ENCODE data around the gene FURIN. TPM values are rescaled to one million over a fixed set of nuclear protein-coding genes. Genes with fewer than 3 reads are reported as not detected.
"Not testable (repeated sequence)": the region's sequence is repeated elsewhere in the genome, so short reads cannot be mapped to it uniquely, and the experiment has no call there.

The FURIN gene
- total RNA-seq, 5 donors from 2014 or later (not counting 1 experiment from before 2014, with no cell fraction given): 52.8 to 74.0 (median 61.4) TPM

DNA sequence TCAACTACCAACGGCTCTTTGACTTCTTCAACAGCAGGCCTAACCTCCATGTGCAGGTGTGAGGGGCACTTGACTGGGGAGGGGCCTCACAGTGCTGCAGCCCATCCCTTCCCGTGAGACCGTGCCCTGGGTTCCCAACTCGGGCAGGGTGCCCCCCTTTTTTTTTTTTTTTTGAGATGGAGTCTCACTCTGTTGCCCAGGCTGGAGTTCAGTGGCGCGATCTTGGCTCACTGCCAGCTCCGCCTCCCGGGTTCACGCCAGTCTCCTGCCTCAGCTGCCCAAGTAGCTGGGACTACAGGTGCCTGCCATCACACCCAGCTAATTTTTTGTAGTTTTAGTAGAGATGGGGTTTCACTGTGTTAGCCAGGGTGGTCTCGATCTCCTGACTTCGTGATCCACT lies 41.1 kb downstream of the FURIN start:
- CTCF ChIA-PET: interaction anchor here in 1 of 2 donors (0.7 kb wide), 1 partner anchor 36 kb away, joined by 7 read pairs; no protein-coding TSS in a partner anchor
- H3K27me3 ChIP-seq (replicated peaks in 1 of 2; ENCODE audit: control insufficient read depth in 2 of 2, extremely low read depth in 1 of 2, insufficient read depth in 2 of 2, low read length in 1 of 2); DNase-seq; H3K4me1 Mint-ChIP-seq; H3K27ac Mint-ChIP-seq; H3K27ac ChIP-seq (ENCODE audit: low read length); H3K4me1 ChIP-seq (ENCODE audit: control insufficient read depth in 1 of 2, extremely low read depth in 1 of 2, insufficient read depth in 2 of 2, low read length in 2 of 2); H3K4me3 ChIP-seq (ENCODE audit: control insufficient read depth in 1 of 2, extremely low read depth in 1 of 2, low read length in 1 of 2); ATAC-seq (replicated peaks in 1 of 4); H3K9me3 ChIP-seq; POLR2A ChIA-PET; H3K27me3 Mint-ChIP-seq; H3K4me3 Mint-ChIP-seq; H3K9me3 Mint-ChIP-seq: not testable (repeated sequence)
- peaks cover 53 to 89% of the 10 kb centered on the region in 2 donors for H3K36me3 ChIP-seq (ENCODE audit: control insufficient read depth in 2 of 2, extremely low read depth in 1 of 2, insufficient read depth in 1 of 2, low read length in 1 of 2)
- H3K36me3 Mint-ChIP-seq: peaks cover 49% of the 10 kb centered on the region
- WGBS (ENCODE audit: insufficient coverage): 96% methylated on average over 4 of the region's 11 CpGs

DNA sequence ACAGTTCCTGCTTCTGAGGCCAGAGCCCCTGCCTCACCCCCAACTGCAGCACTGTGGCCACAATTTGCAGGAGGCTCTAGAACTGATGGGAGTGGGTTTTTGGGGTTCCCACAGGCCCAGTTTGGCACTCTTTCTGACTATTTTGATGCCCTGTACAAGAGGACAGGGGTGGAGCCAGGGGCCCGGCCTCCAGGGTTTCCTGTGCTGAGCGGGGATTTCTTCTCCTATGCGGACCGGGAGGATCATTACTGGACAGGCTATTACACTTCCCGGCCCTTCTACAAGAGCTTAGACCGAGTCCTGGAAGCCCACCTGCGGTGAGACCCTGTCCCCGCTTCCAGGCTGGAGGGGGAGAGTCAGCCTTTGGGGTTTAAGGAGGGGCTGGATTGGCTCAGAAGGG lies 41.6 kb downstream of the FURIN start:
- peaks cover 48% of the 10 kb centered on the region for H3K36me3 Mint-ChIP-seq
- no peaks in the 10 kb centered on the region for H3K9me3 Mint-ChIP-seq
- 98% methylated on average over 7 of the region's 8 CpGs for WGBS (ENCODE audit: insufficient coverage)
- H3K27ac Mint-ChIP-seq: no peak overlapping the region
- ATAC-seq (replicated peaks in 1 of 4) (no peak), DNase-seq (no peak)
- H3K4me1 Mint-ChIP-seq: peaks cover 4 to 9% (median 5%) of the 10 kb centered on the region in 3 donors
- ChIA-PET CTCF (interaction anchor here in 1 of 2 donors (0.7 kb wide), 1 partner anchor 37 kb away, joined by 7 read pairs; no protein-coding TSS in a partner anchor), POLR2A (interaction anchor here in 1 of 2 donors (0.6 kb wide), 1 partner anchor 77 kb away, joined by 3 read pairs; no protein-coding TSS in a partner anchor)
- peaks cover 53 to 92% of the 10 kb centered on the region in 2 donors for H3K36me3 ChIP-seq (ENCODE audit: control insufficient read depth in 2 of 2, extremely low read depth in 1 of 2, insufficient read depth in 1 of 2, low read length in 1 of 2)
- no peaks in the 10 kb centered on the region for H3K27me3 ChIP-seq (replicated peaks in 1 of 2; ENCODE audit: control insufficient read depth in 2 of 2, extremely low read depth in 1 of 2, insufficient read depth in 2 of 2, low read length in 1 of 2)
- H3K27me3 Mint-ChIP-seq: no peaks in the 10 kb centered on the region
- H3K4me3 Mint-ChIP-seq: no peak overlapping the region
- no peaks in the 10 kb centered on the region for H3K4me1 ChIP-seq (ENCODE audit: control insufficient read depth in 1 of 2, extremely low read depth in 1 of 2, insufficient read depth in 2 of 2, low read length in 2 of 2)
- H3K27ac ChIP-seq (ENCODE audit: low read length): no peak overlapping the region
- no peak overlapping the region for H3K4me3 ChIP-seq (ENCODE audit: control insufficient read depth in 1 of 2, extremely low read depth in 1 of 2, low read length in 1 of 2)
- H3K9me3 ChIP-seq: no peaks in the 10 kb centered on the region

DNA sequence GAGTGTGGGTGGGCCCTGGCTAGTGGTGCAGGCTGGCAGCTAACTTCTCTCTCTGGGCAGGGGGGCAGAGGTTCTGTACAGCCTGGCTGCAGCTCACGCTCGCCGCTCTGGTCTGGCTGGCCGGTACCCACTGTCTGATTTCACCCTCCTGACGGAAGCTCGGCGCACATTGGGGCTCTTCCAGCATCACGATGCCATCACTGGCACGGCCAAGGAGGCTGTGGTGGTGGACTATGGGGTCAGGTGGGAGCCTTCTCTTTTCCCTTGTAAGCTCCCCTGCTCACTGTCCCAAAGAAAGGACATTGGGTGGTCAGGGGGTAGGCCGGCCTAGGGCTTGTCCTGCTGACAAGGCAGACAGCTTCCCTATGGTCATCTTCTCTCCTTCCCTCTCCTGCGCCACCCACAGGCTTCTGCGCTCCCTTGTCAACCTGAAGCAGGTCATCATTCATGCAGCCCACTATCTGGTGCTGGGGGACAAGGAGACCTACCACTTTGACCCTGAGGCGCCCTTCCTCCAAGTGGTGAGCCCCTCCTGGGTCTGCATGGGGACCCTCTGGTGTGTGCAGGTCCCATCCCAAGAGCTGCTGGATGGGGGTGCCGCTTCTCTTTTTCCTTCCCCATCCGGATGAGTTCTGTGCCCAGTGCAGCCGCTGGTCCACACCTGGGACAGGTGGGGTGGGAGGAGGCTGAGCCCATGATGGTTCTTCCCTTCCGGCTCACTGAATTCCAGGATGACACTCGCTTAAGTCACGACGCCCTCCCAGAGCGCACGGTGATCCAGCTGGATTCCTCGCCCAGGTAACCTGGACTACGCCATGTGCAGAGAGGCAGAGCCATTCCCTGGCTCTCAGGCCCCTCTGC lies 42.3 kb downstream of the FURIN start:
- no peak overlapping the region for H3K27ac ChIP-seq (ENCODE audit: low read length)
- no peaks in the 10 kb centered on the region for H3K27me3 Mint-ChIP-seq
- no peak overlapping the region for H3K27ac Mint-ChIP-seq
- no peak overlapping the region for H3K4me3 ChIP-seq (ENCODE audit: control insufficient read depth in 1 of 2, extremely low read depth in 1 of 2, low read length in 1 of 2)
- no peaks in the 10 kb centered on the region for H3K27me3 ChIP-seq (replicated peaks in 1 of 2; ENCODE audit: control insufficient read depth in 2 of 2, extremely low read depth in 1 of 2, insufficient read depth in 2 of 2, low read length in 1 of 2)
- H3K36me3 Mint-ChIP-seq: peaks cover 48% of the 10 kb centered on the region
- H3K9me3 ChIP-seq: no peaks in the 10 kb centered on the region
- H3K4me3 Mint-ChIP-seq: no peak overlapping the region
- no peaks in the 10 kb centered on the region for H3K4me1 ChIP-seq (ENCODE audit: control insufficient read depth in 1 of 2, extremely low read depth in 1 of 2, insufficient read depth in 2 of 2, low read length in 2 of 2)
- DNase-seq (no peak), ATAC-seq (replicated peaks in 1 of 4) (no peak)
- no peaks in the 10 kb centered on the region for H3K9me3 Mint-ChIP-seq
- H3K36me3 ChIP-seq (ENCODE audit: control insufficient read depth in 2 of 2, extremely low read depth in 1 of 2, insufficient read depth in 1 of 2, low read length in 1 of 2): peaks cover 48 to 92% of the 10 kb centered on the region in 2 donors
- H3K4me1 Mint-ChIP-seq: peaks cover 0 to 3% (median under 1%) of the 10 kb centered on the region in 3 donors
- WGBS (ENCODE audit: insufficient coverage): 97% methylated on average over 15 of the region's 24 CpGs
- ChIA-PET CTCF (no interaction called here), POLR2A (interaction anchor here (0.5 to 0.6 kb wide), 2 partner anchors 36 to 76 kb away, joined by 3 to 5 read pairs; no protein-coding TSS in a partner anchor)

DNA sequence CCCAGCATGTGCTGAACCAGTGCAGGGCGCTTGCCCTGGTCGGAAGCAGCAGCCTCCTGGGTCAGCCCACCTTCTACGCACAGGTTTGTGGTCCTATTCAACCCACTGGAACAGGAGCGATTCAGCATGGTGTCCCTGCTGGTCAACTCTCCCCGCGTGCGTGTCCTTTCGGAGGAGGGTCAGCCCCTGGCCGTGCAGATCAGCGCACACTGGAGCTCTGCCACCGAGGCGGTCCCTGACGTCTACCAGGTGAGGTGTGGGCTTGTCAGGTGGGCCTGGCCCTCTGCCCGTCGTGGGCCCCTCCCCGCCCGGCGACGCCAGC lies 42.9 kb downstream of the FURIN start:
- peaks cover 44 to 91% of the 10 kb centered on the region in 2 donors for H3K36me3 ChIP-seq (ENCODE audit: control insufficient read depth in 2 of 2, extremely low read depth in 1 of 2, insufficient read depth in 1 of 2, low read length in 1 of 2)
- no peaks in the 10 kb centered on the region for H3K9me3 Mint-ChIP-seq
- 96% methylated on average over 11 of the region's 19 CpGs for WGBS (ENCODE audit: insufficient coverage)
- ATAC-seq (replicated peaks in 1 of 4): no peak
- H3K4me1 Mint-ChIP-seq: no peaks in the 10 kb centered on the region
- ChIA-PET CTCF (no interaction called here), POLR2A (interaction anchor here in 1 of 2 donors (0.5 kb wide), 1 partner anchor 35 kb away, joined by 5 read pairs; no protein-coding TSS in a partner anchor)
- peaks cover 46% of the 10 kb centered on the region for H3K36me3 Mint-ChIP-seq
- no peaks in the 10 kb centered on the region for H3K4me1 ChIP-seq (ENCODE audit: control insufficient read depth in 1 of 2, extremely low read depth in 1 of 2, insufficient read depth in 2 of 2, low read length in 2 of 2)
- H3K27ac ChIP-seq (ENCODE audit: low read length): no peak overlapping the region
- no peaks in the 10 kb centered on the region for H3K27me3 Mint-ChIP-seq
- no peak for DNase-seq
- H3K4me3 Mint-ChIP-seq: no peak overlapping the region
- no peak overlapping the region for H3K27ac Mint-ChIP-seq
- H3K27me3 ChIP-seq (replicated peaks in 1 of 2; ENCODE audit: control insufficient read depth in 2 of 2, extremely low read depth in 1 of 2, insufficient read depth in 2 of 2, low read length in 1 of 2): no peaks in the 10 kb centered on the region
- no peaks in the 10 kb centered on the region for H3K9me3 ChIP-seq
- H3K4me3 ChIP-seq (ENCODE audit: control insufficient read depth in 1 of 2, extremely low read depth in 1 of 2, low read length in 1 of 2): no peak overlapping the region

DNA sequence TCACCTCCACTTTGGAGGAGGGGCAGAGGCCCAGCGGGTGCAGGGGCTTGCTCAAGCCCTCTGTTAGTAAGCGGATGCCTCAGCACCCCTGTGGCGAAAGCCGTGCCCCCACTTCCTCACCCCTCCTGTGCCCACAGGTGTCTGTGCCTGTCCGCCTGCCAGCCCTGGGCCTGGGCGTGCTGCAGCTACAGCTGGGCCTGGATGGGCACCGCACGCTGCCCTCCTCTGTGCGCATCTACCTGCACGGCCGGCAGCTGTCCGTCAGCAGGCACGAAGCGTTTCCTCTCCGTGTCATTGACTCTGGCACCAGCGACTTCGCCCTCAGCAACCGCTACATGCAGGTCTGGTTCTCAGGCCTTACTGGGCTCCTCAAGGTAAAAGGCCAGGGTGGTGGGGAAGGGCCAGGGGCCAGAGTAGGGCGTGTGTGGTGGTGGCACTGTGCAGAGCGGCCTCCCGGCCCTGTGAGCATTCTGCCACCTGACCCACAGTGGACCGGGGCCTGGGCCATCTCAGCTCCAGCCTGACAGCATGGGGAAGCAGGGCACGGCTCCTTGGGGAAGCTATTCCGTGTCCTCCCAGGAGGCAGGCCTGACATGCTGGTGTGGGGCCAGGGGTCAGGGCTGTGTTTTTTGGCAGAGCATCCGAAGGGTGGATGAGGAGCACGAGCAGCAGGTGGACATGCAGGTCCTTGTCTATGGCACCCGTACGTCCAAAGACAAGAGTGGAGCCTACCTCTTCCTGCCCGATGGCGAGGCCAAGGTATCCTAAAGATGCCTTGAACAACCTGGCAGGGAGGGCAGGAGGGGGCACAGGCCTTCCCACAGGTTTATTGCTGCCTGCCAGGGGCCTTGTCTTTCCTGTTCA lies 43.8 kb downstream of the FURIN start:
- Mint-ChIP-seq H3K36me3 (peaks cover 50% of the 10 kb centered on the region), H3K9me3 (no peaks in the 10 kb centered on the region), H3K4me3 (no peak overlapping the region), H3K4me1 (no peaks in the 10 kb centered on the region), H3K27ac (no peak overlapping the region), H3K27me3 (no peaks in the 10 kb centered on the region)
- Histone ChIP-seq H3K4me3 (ENCODE audit: control insufficient read depth in 1 of 2, extremely low read depth in 1 of 2, low read length in 1 of 2) (no peak overlapping the region), H3K36me3 (ENCODE audit: control insufficient read depth in 2 of 2, extremely low read depth in 1 of 2, insufficient read depth in 1 of 2, low read length in 1 of 2) (peaks cover 40 to 91% of the 10 kb centered on the region in 2 donors), H3K27me3 (replicated peaks in 1 of 2; ENCODE audit: control insufficient read depth in 2 of 2, extremely low read depth in 1 of 2, insufficient read depth in 2 of 2, low read length in 1 of 2) (no peaks in the 10 kb centered on the region), H3K27ac (ENCODE audit: low read length) (no peak overlapping the region), H3K4me1 (ENCODE audit: control insufficient read depth in 1 of 2, extremely low read depth in 1 of 2, insufficient read depth in 2 of 2, low read length in 2 of 2) (no peaks in the 10 kb centered on the region), H3K9me3 (no peaks in the 10 kb centered on the region)
- DNase-seq: no peak
- ChIA-PET CTCF (interaction anchor here in 1 of 2 donors (0.5 kb wide), 1 partner anchor 16 kb away, joined by 3 read pairs; no protein-coding TSS in a partner anchor), POLR2A (no interaction called here)
- 96% methylated on average over 27 of the region's 30 CpGs for WGBS (ENCODE audit: insufficient coverage)
- ATAC-seq (replicated peaks in 1 of 4): no peak

DNA sequence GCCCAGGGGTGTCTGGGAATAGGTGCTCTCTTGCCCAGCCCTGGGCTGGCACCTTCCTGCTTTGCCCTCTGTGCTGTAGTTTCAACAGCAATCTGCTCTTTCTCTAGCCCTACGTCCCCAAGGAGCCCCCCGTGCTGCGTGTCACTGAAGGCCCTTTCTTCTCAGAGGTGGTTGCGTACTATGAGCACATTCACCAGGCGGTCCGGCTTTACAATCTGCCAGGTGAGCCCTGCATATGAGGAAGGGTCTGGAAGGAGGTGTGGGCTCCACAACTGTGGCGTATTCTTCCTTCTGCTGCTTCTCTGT lies 44.3 kb downstream of the FURIN start:
- Histone ChIP-seq H3K4me1 (ENCODE audit: control insufficient read depth in 1 of 2, extremely low read depth in 1 of 2, insufficient read depth in 2 of 2, low read length in 2 of 2) (no peaks in the 10 kb centered on the region), H3K36me3 (ENCODE audit: control insufficient read depth in 2 of 2, extremely low read depth in 1 of 2, insufficient read depth in 1 of 2, low read length in 1 of 2) (peaks cover 36 to 91% of the 10 kb centered on the region in 2 donors), H3K27me3 (replicated peaks in 1 of 2; ENCODE audit: control insufficient read depth in 2 of 2, extremely low read depth in 1 of 2, insufficient read depth in 2 of 2, low read length in 1 of 2) (no peaks in the 10 kb centered on the region), H3K27ac (ENCODE audit: low read length) (no peak overlapping the region), H3K4me3 (ENCODE audit: control insufficient read depth in 1 of 2, extremely low read depth in 1 of 2, low read length in 1 of 2) (no peak overlapping the region), H3K9me3 (no peaks in the 10 kb centered on the region)
- H3K27ac Mint-ChIP-seq: no peak overlapping the region
- 100% methylated on average over 6 of the region's 7 CpGs for WGBS (ENCODE audit: insufficient coverage)
- ATAC-seq (replicated peaks in 1 of 4): no peak
- no peaks in the 10 kb centered on the region for H3K9me3 Mint-ChIP-seq
- ChIA-PET POLR2A (no interaction called here), CTCF (interaction anchor here in 1 of 2 donors (0.5 kb wide), 1 partner anchor 16 kb away, joined by 3 read pairs; no protein-coding TSS in a partner anchor)
- no peak overlapping the region for H3K4me3 Mint-ChIP-seq
- DNase-seq: no peak
- peaks cover 50% of the 10 kb centered on the region for H3K36me3 Mint-ChIP-seq
- no peaks in the 10 kb centered on the region for H3K4me1 Mint-ChIP-seq
- H3K27me3 Mint-ChIP-seq: no peaks in the 10 kb centered on the region
